DOHH2 (cell line): ENCODE measurements around the gene FAT4.

Experiments
- H3F3A ChIP-seq: fragments of 200-600 bp; sonication (generic), shearing (Covaris generic); 2 replicates; pipeline ENCODE4 v1.6.0; 2016; ENCODE audit warnings: antibody characterized with exemption, mild to moderate bottlenecking; ENCODE audit not compliant: control insufficient read depth, insufficient read depth
- H3K27ac ChIP-seq: fragments of 200-600 bp; sonication (generic); 2 replicates; pipeline ENCODE4 v1.5.1; 2014; ENCODE audit warnings: low read depth, mild to moderate bottlenecking, low read length, moderate library complexity
- H3K27me3 ChIP-seq: fragments of 200-600 bp; sonication (generic); 2 replicates; pipeline ENCODE4 v1.6.1; 2014; ENCODE audit warnings: mild to moderate bottlenecking, low read length, mixed read lengths; ENCODE audit not compliant: control insufficient read depth
- H3K36me3 ChIP-seq: fragments of 200-600 bp; sonication (generic); 2 replicates; pipeline ENCODE4 v1.6.1; 2014; ENCODE audit warnings: mild to moderate bottlenecking, low read length, moderate library complexity, mixed read lengths; ENCODE audit not compliant: control insufficient read depth
- H3K4me1 ChIP-seq: fragments of 200-600 bp; sonication (generic); 2 replicates; pipeline ENCODE4 v1.6.1; 2014; ENCODE audit warnings: mild to moderate bottlenecking, low read length, mixed read lengths; ENCODE audit not compliant: control insufficient read depth
- H3K4me2 ChIP-seq: fragments of 200-600 bp; sonication (generic); 2 replicates; pipeline ENCODE4 v1.6.0; 2014; ENCODE audit warnings: mild to moderate bottlenecking, low read length, moderate library complexity
- H3K4me3 ChIP-seq: fragments of 200-600 bp; sonication (generic); 2 replicates; pipeline ENCODE4 v1.5.1; 2014; ENCODE audit warnings: mild to moderate bottlenecking, low read length, mixed read lengths
- H3K79me2 ChIP-seq: fragments of 200-600 bp; sonication (generic); 2 replicates; pipeline ENCODE4 v1.6.1; 2014; ENCODE audit warnings: mild to moderate bottlenecking, low read length, mixed read lengths; ENCODE audit not compliant: control insufficient read depth
- H3K9me2 ChIP-seq: fragments of 200-600 bp; sonication (generic); replicated peaks from 2 replicates; pipeline ENCODE4 v1.6.1; 2014; ENCODE audit warnings: mild to moderate bottlenecking, low read length, mixed read lengths; ENCODE audit not compliant: control insufficient read depth
- H3K9me3 ChIP-seq: fragments of 200-600 bp; sonication (generic); 2 replicates; pipeline ENCODE4 v1.6.1; 2014; ENCODE audit warnings: antibody characterized with exemption, low read length, mixed read lengths; ENCODE audit not compliant: control insufficient read depth, insufficient read depth
- H4K20me1 ChIP-seq: fragments of 200-600 bp; sonication (generic); 2 replicates; pipeline ENCODE4 v1.6.0; 2014; ENCODE audit warnings: low read depth, mild to moderate bottlenecking, antibody characterized with exemption, low read length, moderate library complexity; ENCODE audit not compliant: control insufficient read depth, insufficient read depth
- EZH2phosphoT487 ChIP-seq: fragments of 200-600 bp; sonication (generic); IDR thresholded peaks from 2 replicates; pipeline ENCODE4 v1.6.1; 2017; ENCODE audit warnings: borderline replicate concordance, mild to moderate bottlenecking, antibody characterized with exemption, low read length, moderate library complexity, mixed read lengths
- TF ChIP-seq, protein P1 (sequence below): fragments of 200-600 bp; sonication (generic); IDR thresholded peaks from one replicate; pipeline ENCODE4 v1.5.1; 2014; ENCODE audit warnings: antibody characterized with exemption, mild to moderate bottlenecking, low read depth, low read length; ENCODE audit not compliant: poor library complexity, severe bottlenecking

FAT4 gene

GRCh38 chr4:125313989-125314667 is 627 bp upstream of the FAT4 start:
- no peaks in the 10 kb centered on the region for H3F3A ChIP-seq
- H3K36me3 ChIP-seq: no peaks in the 10 kb centered on the region
- no peak overlapping the region for H3K4me2 ChIP-seq
- H3K27me3 ChIP-seq: peaks cover 4% of the 10 kb centered on the region; the same call in 1 of the 2 replicates
- H3K4me3 ChIP-seq: no peak overlapping the region
- H3K27ac ChIP-seq: no peak overlapping the region
- no peaks in the 10 kb centered on the region for H3K4me1 ChIP-seq
- peaks cover 4% of the 10 kb centered on the region; the same call in 1 of the 2 replicates for H3K9me3 ChIP-seq
- no peaks in the 10 kb centered on the region for H3K79me2 ChIP-seq
- TF ChIP-seq, protein P1, sequence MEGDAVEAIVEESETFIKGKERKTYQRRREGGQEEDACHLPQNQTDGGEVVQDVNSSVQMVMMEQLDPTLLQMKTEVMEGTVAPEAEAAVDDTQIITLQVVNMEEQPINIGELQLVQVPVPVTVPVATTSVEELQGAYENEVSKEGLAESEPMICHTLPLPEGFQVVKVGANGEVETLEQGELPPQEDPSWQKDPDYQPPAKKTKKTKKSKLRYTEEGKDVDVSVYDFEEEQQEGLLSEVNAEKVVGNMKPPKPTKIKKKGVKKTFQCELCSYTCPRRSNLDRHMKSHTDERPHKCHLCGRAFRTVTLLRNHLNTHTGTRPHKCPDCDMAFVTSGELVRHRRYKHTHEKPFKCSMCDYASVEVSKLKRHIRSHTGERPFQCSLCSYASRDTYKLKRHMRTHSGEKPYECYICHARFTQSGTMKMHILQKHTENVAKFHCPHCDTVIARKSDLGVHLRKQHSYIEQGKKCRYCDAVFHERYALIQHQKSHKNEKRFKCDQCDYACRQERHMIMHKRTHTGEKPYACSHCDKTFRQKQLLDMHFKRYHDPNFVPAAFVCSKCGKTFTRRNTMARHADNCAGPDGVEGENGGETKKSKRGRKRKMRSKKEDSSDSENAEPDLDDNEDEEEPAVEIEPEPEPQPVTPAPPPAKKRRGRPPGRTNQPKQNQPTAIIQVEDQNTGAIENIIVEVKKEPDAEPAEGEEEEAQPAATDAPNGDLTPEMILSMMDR: no peak
- no peak for TF ChIP-seq EZH2phosphoT487
- no peaks in the 10 kb centered on the region; the same call in 1 of the 2 replicates for H3K9me2 ChIP-seq
- H4K20me1 ChIP-seq: no peaks in the 10 kb centered on the region

GRCh38 chr4:125315576-125316400 is 1.0 kb downstream of the FAT4 start:
- Histone ChIP-seq H3K9me2 (no peaks in the 10 kb centered on the region; the same call in 1 of the 2 replicates), H3K4me1 (no peaks in the 10 kb centered on the region), H3K36me3 (no peaks in the 10 kb centered on the region), H3K4me3 (no peak overlapping the region), H3K79me2 (no peaks in the 10 kb centered on the region), H3K27ac (no peak overlapping the region), H4K20me1 (no peaks in the 10 kb centered on the region), H3K27me3 (peaks cover 4% of the 10 kb centered on the region; the same call in 1 of the 2 replicates), H3F3A (no peaks in the 10 kb centered on the region), H3K9me3 (peaks cover 4% of the 10 kb centered on the region; the same call in 1 of the 2 replicates), H3K4me2 (no peak overlapping the region)
- no peak for TF ChIP-seq EZH2phosphoT487
- TF ChIP-seq, protein P1: no peak

GRCh38 chr4:125316401-125316790 is 1.6 kb downstream of the FAT4 start:
- TF ChIP-seq EZH2phosphoT487: no peak
- TF ChIP-seq, protein P1: no peak
- no peaks in the 10 kb centered on the region; the same call in 1 of the 2 replicates for H3K9me2 ChIP-seq
- H3K27ac ChIP-seq: no peak overlapping the region
- H3K4me1 ChIP-seq: no peaks in the 10 kb centered on the region
- no peaks in the 10 kb centered on the region for H3F3A ChIP-seq
- H3K36me3 ChIP-seq: no peaks in the 10 kb centered on the region
- H4K20me1 ChIP-seq: no peaks in the 10 kb centered on the region
- H3K4me2 ChIP-seq: no peak overlapping the region
- no peaks in the 10 kb centered on the region for H3K79me2 ChIP-seq
- H3K27me3 ChIP-seq: peaks cover 4% of the 10 kb centered on the region; the same call in 1 of the 2 replicates
- no peak overlapping the region for H3K4me3 ChIP-seq
- peaks cover 4% of the 10 kb centered on the region; the same call in 1 of the 2 replicates for H3K9me3 ChIP-seq
